ENCODE results near the gene LARGE1. TPM values are rescaled to one million over a fixed set of nuclear protein-coding genes. Genes with fewer than 3 reads are reported as not detected.

LARGE1 gene
- total and polyA plus RNA-seq, 2 of the 8 experiments (the other 6 are each of a cell fraction or from before 2014, with no cell fraction given) = 43.7 to 83.0 TPM

- TF ChIP-seq, protein P1, sequence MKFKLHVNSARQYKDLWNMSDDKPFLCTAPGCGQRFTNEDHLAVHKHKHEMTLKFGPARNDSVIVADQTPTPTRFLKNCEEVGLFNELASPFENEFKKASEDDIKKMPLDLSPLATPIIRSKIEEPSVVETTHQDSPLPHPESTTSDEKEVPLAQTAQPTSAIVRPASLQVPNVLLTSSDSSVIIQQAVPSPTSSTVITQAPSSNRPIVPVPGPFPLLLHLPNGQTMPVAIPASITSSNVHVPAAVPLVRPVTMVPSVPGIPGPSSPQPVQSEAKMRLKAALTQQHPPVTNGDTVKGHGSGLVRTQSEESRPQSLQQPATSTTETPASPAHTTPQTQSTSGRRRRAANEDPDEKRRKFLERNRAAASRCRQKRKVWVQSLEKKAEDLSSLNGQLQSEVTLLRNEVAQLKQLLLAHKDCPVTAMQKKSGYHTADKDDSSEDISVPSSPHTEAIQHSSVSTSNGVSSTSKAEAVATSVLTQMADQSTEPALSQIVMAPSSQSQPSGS (IDR thresholded peaks at IDR 0.05; ENCODE audit: low read length) = no peak
- no peak for TF ChIP-seq CREB1 (IDR thresholded peaks at IDR 0.05)
These were observed 620.1 kb downstream of the LARGE1 start (continued) for GRCh38 chr22:33300165-33300564.
